ENCODE results near the gene POLDIP3.
A peak's percentile ranks its signal among the peaks of the same experiment; 100 is the strongest.
"Not testable (repeated sequence)": the region's sequence is repeated elsewhere in the genome, so short reads cannot be mapped to it uniquely, and the experiment has no call there.

Gene POLDIP3

DNA sequence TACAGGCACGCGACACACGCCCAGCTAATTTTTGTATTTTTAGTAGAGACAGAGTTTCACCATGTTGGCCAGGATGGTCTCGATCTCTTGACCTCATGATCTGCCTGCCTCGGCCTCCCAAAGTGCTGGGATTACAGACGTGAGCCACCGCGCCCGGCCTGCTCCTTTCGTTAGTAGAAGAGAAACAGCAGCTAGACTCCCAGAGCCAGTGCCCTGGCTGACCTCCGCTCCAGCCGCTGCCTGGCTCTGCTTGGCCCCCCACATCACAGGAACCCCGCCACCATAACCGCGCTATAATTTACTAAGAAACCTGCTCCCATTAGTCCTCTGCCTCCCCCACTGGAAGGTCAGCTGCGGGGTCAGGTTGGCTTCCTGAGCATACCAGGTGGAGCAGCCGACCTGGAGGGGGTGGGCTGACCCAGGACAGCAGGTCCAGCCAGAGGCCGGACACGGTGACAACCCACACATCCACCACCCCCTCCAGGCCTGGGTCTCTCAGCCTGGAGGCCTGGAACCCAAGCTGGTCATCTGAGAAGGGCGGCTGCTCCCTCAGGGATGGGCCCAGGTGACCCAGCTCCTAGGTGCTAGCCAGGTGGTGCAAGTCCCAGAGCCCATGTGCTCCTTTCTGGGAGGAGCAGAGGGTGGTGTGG lies 7.5 kb upstream of the POLDIP3 start:
- no peak overlapping the region for H3K4me3 ChIP-seq (ENCODE audit: low read depth, low read length)
- TF ChIP-seq, protein P1, sequence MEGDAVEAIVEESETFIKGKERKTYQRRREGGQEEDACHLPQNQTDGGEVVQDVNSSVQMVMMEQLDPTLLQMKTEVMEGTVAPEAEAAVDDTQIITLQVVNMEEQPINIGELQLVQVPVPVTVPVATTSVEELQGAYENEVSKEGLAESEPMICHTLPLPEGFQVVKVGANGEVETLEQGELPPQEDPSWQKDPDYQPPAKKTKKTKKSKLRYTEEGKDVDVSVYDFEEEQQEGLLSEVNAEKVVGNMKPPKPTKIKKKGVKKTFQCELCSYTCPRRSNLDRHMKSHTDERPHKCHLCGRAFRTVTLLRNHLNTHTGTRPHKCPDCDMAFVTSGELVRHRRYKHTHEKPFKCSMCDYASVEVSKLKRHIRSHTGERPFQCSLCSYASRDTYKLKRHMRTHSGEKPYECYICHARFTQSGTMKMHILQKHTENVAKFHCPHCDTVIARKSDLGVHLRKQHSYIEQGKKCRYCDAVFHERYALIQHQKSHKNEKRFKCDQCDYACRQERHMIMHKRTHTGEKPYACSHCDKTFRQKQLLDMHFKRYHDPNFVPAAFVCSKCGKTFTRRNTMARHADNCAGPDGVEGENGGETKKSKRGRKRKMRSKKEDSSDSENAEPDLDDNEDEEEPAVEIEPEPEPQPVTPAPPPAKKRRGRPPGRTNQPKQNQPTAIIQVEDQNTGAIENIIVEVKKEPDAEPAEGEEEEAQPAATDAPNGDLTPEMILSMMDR (IDR thresholded peaks at IDR 0.05; ENCODE audit: low read depth, low read length) = no peak

DNA sequence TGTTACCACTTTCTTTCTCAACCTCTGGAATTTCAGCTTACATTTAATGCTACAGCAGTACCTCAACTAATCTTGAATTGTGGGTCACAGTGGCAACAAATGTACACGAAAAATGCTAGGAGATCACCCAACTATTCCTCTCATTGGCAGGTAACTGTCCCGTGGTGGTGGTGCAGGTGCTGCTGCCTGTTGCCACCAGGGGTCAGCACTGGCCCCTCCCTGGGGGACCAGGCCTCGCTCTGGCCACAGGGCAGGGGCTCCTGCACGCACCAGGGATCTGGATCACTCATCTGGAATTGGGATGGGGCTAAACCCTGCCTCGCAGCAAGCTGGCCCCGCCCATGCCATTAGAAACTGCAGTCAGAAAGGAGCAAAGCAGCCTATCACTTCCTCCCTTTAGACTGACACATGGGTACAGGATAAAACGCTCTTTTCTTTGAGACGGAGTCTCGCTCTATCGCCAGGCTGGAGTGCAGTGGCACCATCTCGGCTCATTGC lies 6.9 kb upstream of the POLDIP3 start:
- H3K4me3 ChIP-seq (ENCODE audit: low read depth, low read length) = no peak overlapping the region
- TF ChIP-seq, protein P1 (IDR thresholded peaks at IDR 0.05; ENCODE audit: low read depth, low read length) = peak; percentile 73

DNA sequence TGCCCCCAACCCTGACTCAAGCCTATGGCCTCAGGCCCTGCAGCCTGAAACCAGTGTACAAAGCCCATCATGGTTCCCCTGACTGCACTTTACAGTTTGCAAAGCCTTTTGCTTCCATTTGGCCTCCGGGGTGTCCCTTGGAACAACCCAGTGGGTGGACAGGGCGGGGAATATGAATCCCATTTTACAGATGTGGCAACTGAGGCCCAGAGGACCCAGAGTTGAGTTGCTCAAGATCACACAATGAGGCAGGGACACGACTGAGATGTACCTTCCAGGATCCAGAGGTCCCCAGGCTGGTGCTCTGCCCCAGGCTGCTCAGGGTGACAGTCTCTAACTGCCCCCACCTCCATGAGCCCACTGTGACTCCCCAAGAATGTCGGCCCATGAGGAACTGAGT lies 5.4 kb upstream of the POLDIP3 start:
- H3K4me3 ChIP-seq (ENCODE audit: low read depth, low read length) = no peak overlapping the region
- TF ChIP-seq, protein P1 (IDR thresholded peaks at IDR 0.05; ENCODE audit: low read depth, low read length) = no peak

DNA sequence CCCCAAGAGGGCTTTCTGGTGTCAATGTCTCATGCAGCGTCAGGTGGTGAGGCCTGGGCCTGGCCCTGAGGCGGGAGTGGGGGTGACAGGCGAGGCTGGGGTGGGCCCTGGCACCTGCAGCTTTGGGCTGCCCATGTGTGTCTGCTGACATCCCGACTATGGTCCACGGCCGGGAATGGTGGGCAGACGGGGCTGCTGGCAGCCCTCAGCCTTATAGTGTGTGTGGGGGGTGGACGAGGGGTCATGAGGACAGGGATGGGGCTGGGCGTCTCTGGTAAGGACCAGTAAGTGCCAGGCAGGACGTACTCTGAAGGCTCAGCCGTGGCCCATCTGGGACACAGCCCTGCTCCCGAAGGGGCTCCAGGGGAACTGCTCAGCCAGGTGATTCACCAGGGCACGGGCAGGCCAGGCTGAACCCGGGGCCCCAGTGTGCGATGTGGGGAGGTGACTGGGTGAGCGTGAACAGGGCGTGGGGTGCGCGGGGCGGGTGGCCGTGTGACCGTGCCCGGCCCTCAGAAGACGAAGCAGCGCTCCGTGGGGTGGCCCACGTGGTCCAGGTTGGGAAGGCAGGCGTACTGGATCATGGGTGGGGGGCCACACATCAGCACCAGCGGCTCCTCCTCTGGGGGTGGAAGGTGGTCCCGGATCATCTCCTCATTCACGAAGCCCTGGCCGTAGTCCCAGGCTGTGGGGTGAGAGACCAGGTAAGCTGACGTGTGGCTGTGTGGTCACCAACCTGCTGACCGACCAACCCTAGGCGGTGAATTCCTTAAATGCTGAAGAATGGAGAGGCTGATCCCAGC lies 4.8 kb upstream of the POLDIP3 start:
- TF ChIP-seq, protein P1 (IDR thresholded peaks at IDR 0.05; ENCODE audit: low read depth, low read length) = no peak

DNA sequence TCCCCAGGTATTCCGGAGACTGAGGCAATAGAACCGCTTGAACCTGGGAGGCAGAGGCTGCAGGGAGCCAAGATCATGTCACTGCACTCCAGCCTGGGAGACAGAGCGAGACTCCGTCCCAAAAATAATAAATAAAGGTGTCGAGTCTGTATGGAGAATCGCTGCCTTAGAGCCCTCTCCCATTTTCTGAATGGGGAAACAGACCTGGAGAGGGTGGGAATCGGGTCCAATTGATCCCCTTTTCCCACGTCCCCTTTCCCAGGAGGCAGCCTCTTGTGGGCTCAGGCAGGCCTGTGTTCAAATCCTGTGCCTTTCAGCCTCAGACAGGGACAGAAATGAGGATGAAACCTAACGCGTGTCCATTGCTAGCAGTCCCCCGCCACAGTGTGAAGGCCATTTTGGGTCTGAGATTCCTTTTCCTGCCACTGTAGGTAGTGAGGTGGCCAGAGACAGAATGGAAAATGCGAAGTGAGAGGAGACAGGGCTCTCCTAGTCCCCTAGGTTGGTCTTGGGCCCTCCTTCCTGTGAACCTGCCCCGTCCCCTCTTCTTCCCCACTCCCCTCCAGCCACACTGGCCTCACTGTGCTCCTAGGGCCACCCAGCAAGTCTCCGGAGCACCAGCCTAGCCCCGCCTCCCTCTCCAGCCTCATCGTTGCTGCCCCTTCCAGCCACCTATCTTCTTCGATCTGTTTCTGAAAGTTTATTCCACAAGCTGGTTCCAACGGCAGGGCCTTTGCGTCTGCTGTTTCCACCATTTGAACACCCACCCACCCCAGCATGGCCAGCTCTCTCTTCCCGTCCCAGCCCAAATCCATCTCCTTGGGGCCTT lies 2.7 kb upstream of the POLDIP3 start:
- H3K4me3 ChIP-seq (ENCODE audit: low read depth, low read length) = no peak overlapping the region
- TF ChIP-seq, protein P1 (IDR thresholded peaks at IDR 0.05; ENCODE audit: low read depth, low read length) = no peak

More for the DNA sequence above, 4.8 kb upstream of the POLDIP3 start:
- no peak overlapping the region for H3K4me3 ChIP-seq (ENCODE audit: low read depth, low read length)

DNA sequence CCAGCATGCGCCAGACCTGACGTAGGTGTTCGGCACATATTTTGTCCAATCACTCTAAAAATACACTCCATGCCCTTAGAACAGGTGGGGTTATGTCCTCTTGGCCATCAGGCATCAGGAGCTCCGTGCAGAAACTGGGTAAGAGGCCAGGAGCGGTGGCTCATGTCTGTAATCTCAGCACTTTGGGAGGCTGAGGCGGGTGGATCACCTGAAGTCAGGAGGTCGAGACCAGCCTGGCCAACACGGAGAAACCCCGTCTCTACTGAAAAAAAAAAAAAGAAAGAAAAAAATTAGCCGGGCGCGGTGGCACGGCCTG lies 1.1 kb upstream of the POLDIP3 start:
- H3K4me3 ChIP-seq (ENCODE audit: low read depth, low read length) = not testable (repeated sequence)

DNA sequence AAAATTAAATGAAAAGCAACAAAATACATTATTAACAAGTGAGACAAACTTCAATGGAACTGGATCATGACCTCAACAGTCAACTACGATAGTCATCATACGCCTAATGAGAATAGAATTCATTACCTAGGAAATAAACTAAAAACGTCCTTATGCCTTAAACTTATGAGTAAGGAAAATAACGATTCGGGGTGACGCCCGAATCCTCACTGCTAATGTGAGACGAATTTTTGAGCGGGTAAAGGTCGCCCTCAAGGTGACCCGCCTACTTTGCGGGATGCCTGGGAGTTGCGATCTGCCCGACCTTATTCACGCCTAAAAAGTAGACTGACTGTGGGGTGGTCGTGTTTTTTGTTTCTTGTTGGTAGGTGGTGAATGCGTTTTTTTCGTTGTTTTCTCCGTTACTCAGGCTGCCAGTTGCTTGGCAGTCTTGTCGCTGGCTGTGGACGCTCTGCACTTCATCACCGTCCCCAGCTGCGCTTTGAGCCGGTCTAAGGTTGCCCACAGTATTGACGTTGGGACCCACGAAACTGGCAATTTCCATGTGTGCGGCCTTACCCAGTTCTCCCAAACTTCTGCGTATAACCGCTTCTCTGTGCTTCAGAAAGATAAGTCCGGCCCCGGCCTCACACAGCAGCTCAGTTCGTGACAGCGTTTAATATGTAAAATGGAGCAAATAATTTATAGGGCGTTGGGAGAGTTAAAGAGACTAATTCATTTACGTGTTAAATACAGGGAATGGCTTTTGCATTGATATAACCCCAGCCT lies 593 bp upstream of the POLDIP3 start:
- peak overlapping the region; percentile 72 for H3K4me3 ChIP-seq (ENCODE audit: low read depth, low read length)
- TF ChIP-seq, protein P1 (IDR thresholded peaks at IDR 0.05; ENCODE audit: low read depth, low read length) = no peak

Measured in WI38 (cell line).